GM18520 (cell line): ENCODE results near the gene GNA12.
A peak's percentile ranks its signal among the peaks of the same experiment; 100 is the strongest.

Experiments
- ATAC-seq: cut with Tn5 transposase; IDR thresholded peaks from one replicate; pipeline ENCODE4 v1.9.1; 2021; ENCODE audit not compliant: unreplicated experiment

GNA12 gene

GRCh38 chr7:2844153-2845033, at the start of gene GNA12:
Gene GNA12, minus strand, starts transcription at chr7:2844308. Its CDS starts 147 bp downstream, at chr7:2844161.
- ATAC-seq = peak; percentile 97

GRCh38 chr7:2893411-2893861, 49.3 kb upstream of the GNA12 start:
- ATAC-seq = no peak

GRCh38 chr7:2892549-2892948, 48.4 kb upstream of the GNA12 start:
- no peak for ATAC-seq

GRCh38 chr7:2887816-2888215, 43.7 kb upstream of the GNA12 start:
- no peak for ATAC-seq

- ATAC-seq = no peak
These were observed 42.8 kb upstream of the GNA12 start for GRCh38 chr7:2886900-2887299.

GRCh38 chr7:2886391-2886790, 42.3 kb upstream of the GNA12 start:
- no peak for ATAC-seq

GRCh38 chr7:2884161-2884560, 40.1 kb upstream of the GNA12 start:
- no peak for ATAC-seq

- no peak for ATAC-seq
These were observed 39.0 kb upstream of the GNA12 start for GRCh38 chr7:2883101-2883500.

- no peak for ATAC-seq
These were observed 38.0 kb upstream of the GNA12 start for GRCh38 chr7:2882111-2882510.

- ATAC-seq = no peak
These were observed 36.9 kb upstream of the GNA12 start for GRCh38 chr7:2880874-2881533.

- ATAC-seq = no peak
These were observed 35.9 kb upstream of the GNA12 start for GRCh38 chr7:2880051-2880450.

GRCh38 chr7:2879354-2879753, 35.2 kb upstream of the GNA12 start:
- ATAC-seq = no peak

GRCh38 chr7:2878306-2878705, 34.2 kb upstream of the GNA12 start:
- no peak for ATAC-seq

GRCh38 chr7:2876031-2876731, 32.1 kb upstream of the GNA12 start:
- no peak for ATAC-seq

GRCh38 chr7:2873686-2874551, 29.8 kb upstream of the GNA12 start:
- no peak for ATAC-seq

GRCh38 chr7:2873146-2873545, 29.0 kb upstream of the GNA12 start:
- ATAC-seq = no peak

GRCh38 chr7:2872296-2872874, 28.3 kb upstream of the GNA12 start:
- no peak for ATAC-seq

GRCh38 chr7:2870471-2870931, 26.4 kb upstream of the GNA12 start:
- no peak for ATAC-seq

- ATAC-seq = no peak
These were observed 25.9 kb upstream of the GNA12 start for GRCh38 chr7:2869981-2870380.

- no peak for ATAC-seq
These were observed 22.5 kb upstream of the GNA12 start for GRCh38 chr7:2866601-2867000.
